SK-N-SH treated with all-trans-retinoic acid at 6 μM for 48 hours (cell line): Measurements from ENCODE around the gene SLC6A7.

Experiments
- ATAC-seq: fragments of 200-7000 bp; cut with Tn5 transposase; 3 replicates; pipeline ENCODE4 v1.9.1; 2020; ENCODE audit warnings: mild to moderate bottlenecking, moderate library complexity
- ARNTL ChIP-seq: fragments of 450-650 bp; formaldehyde crosslinking; IDR thresholded peaks from 2 replicates; pipeline ENCODE4 v1.5.0; 2020; ENCODE audit warnings: low read depth, mild to moderate bottlenecking, moderate library complexity, borderline replicate concordance
- BACH2 ChIP-seq: fragments of 250-450 bp; sonication (Bioruptor Pico); IDR thresholded peaks from 2 replicates; pipeline ENCODE4 v1.9.0; 2021; ENCODE audit warnings: mild to moderate bottlenecking, borderline replicate concordance
- CREB5 ChIP-seq: fragments of 250-450 bp; sonication (Bioruptor Pico); IDR thresholded peaks from 2 replicates; pipeline ENCODE4 v1.5.1; 2020; ENCODE audit warnings: low read depth, mild to moderate bottlenecking, moderate library complexity
- CSDC2 ChIP-seq: fragments of 250-450 bp; sonication (Bioruptor Pico); IDR thresholded peaks from 2 replicates; pipeline ENCODE4 v1.5.0; 2020; ENCODE audit warnings: mild to moderate bottlenecking, moderate library complexity
- CSRNP3 ChIP-seq: fragments of 250-450 bp; sonication (Bioruptor Pico); IDR thresholded peaks from 2 replicates; pipeline ENCODE4 v1.5.1; 2021; ENCODE audit warnings: mild to moderate bottlenecking, moderate library complexity
- GLIS3 ChIP-seq: fragments of 250-450 bp; sonication (Bioruptor Pico); IDR thresholded peaks from 2 replicates; pipeline ENCODE4 v1.5.0; 2020; ENCODE audit warnings: mild to moderate bottlenecking, moderate library complexity
- ISL1 ChIP-seq: fragments of 250-450 bp; sonication (Bioruptor Pico); IDR thresholded peaks from 2 replicates; pipeline ENCODE4 v2.1.2; 2022; ENCODE audit warnings: mild to moderate bottlenecking, moderate library complexity
- PATZ1 ChIP-seq: fragments of 250-450 bp; sonication (Bioruptor Pico); IDR thresholded peaks from 2 replicates; pipeline ENCODE4 v1.8.0; 2020; ENCODE audit warnings: mild to moderate bottlenecking, moderate library complexity, borderline replicate concordance
- PPARA ChIP-seq: fragments of 250-450 bp; sonication (Bioruptor Pico); IDR thresholded peaks from 2 replicates; pipeline ENCODE4 v1.5.0; 2020; ENCODE audit warnings: mild to moderate bottlenecking, borderline replicate concordance
- RARB ChIP-seq: fragments of 250-450 bp; sonication (Bioruptor Pico); IDR thresholded peaks from 2 replicates; pipeline ENCODE4 v1.8.0; 2021; ENCODE audit warnings: mild to moderate bottlenecking, moderate library complexity
- SNAI2 ChIP-seq: fragments of 250-450 bp; sonication (Bioruptor Pico); IDR thresholded peaks from 2 replicates; pipeline ENCODE4 v1.5.0; 2020; ENCODE audit warnings: mild to moderate bottlenecking, moderate library complexity
- TCF4 ChIP-seq: fragments of 250-450 bp; sonication (Bioruptor Pico); IDR thresholded peaks from 2 replicates; pipeline ENCODE4 v1.8.0; 2021; ENCODE audit warnings: mild to moderate bottlenecking, moderate library complexity, borderline replicate concordance
- ZC3H10 ChIP-seq: fragments of 250-450 bp; sonication (Bioruptor Pico); IDR thresholded peaks from 2 replicates; pipeline ENCODE4 v1.5.1; 2021; ENCODE audit warnings: mild to moderate bottlenecking, moderate library complexity
- ZFP3 ChIP-seq: fragments of 250-450 bp; sonication (Bioruptor Pico); IDR thresholded peaks from 2 replicates; pipeline ENCODE4 v1.5.0; 2020; ENCODE audit warnings: mild to moderate bottlenecking, moderate library complexity
- ZFP30 ChIP-seq: fragments of 450-650 bp; formaldehyde crosslinking; IDR thresholded peaks from 2 replicates; pipeline ENCODE4 v1.5.0; 2022; ENCODE audit warnings: mild to moderate bottlenecking, moderate library complexity
- ZNF8 ChIP-seq: fragments of 450-650 bp; formaldehyde crosslinking; IDR thresholded peaks from 2 replicates; pipeline ENCODE4 v1.5.0; 2020; ENCODE audit warnings: mild to moderate bottlenecking, moderate library complexity
- TF ChIP-seq, protein P1 (sequence below): fragments of 250-450 bp; sonication (Bioruptor Pico); IDR thresholded peaks from 2 replicates; pipeline ENCODE4 v1.8.0; 2021; ENCODE audit warnings: low read depth, mild to moderate bottlenecking, moderate library complexity, borderline replicate concordance
- TF ChIP-seq, protein P2 (sequence below): fragments of 250-450 bp; sonication (Bioruptor Pico); IDR thresholded peaks from 2 replicates; pipeline ENCODE4 v1.5.0; 2020; ENCODE audit warnings: mild to moderate bottlenecking, moderate library complexity

SLC6A7 gene

DNA sequence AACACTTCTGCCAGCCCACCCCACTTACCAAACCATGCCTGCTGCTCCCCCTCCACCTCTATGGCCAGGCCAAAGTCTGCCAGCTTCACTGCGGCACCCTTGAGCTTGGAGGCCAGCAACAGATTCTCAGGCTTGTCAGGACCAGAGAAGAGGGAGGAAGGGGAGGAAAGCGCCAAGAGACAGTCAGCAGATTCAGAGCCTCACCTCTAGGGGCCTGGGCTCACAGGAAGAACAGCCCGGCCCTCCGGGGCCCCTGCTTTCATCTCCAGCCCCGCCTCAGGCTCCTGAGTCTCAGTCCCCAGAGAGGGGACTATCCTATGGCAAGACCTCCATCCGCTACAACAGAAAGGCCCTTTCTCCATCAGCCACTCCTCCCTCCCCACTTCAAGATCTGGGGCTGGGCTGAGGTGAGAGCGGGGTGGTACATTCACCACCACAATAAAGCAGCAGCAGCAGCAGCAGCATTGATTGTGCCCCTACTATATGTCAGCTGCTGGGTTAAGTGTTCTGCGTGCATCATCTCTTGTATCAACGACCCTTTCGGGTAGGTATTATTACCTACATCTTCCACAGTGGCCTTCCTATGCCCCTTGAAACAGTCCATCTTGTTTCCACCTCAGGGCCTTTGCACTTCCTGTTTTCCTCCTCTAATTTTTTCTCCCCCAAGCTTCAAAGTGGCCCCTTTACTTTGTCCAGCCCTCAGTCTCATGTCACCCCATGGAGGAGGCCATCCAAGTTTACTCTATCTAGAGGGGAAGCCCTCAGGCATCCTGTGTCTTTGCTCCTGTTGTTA is 63.8 kb downstream of the SLC6A7 start:
- TF ChIP-seq ISL1 (CRISPR knock-in tag) (no peak), ZNF8 (CRISPR knock-in tag) (no peak), ZFP30 (CRISPR knock-in tag) (no peak), SNAI2 (CRISPR knock-in tag) (no peak), BACH2 (CRISPR knock-in tag) (no peak), CSRNP3 (CRISPR knock-in tag) (no peak), PPARA (CRISPR knock-in tag) (no peak), ARNTL (no peak), GLIS3 (CRISPR knock-in tag) (no peak), PATZ1 (no peak), TCF4 (CRISPR knock-in tag) (no peak), RARB (no peak), ZFP3 (CRISPR knock-in tag) (no peak), ZC3H10 (CRISPR knock-in tag) (no peak)
- no peak for ATAC-seq

- TF ChIP-seq BACH2 (CRISPR knock-in tag) (no peak), ZFP30 (CRISPR knock-in tag) (no peak), SNAI2 (CRISPR knock-in tag) (no peak), PATZ1 (no peak)
- ATAC-seq, result no peak
Observed at GRCh38 chr5:150254363-150254762, 64.5 kb downstream of the SLC6A7 start.

DNA sequence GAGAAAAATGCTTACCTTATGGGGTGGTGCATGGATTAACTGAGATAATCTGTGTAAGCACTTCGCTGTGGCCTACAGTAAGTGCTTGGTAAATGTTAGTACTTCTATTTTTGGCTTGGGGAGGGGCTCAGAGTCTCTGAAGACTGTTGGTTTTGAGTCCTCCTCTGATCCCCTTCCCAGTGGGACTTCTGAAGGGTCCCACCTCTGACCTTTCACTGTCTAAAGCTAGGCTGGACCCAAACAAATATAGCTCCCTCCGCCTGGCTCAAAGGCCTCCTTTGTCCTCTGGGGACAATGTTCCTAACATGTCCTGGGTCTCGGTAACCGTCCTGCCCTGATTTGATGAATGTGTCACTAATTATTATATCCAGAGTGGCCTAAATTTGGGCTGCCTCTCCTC is 64.9 kb downstream of the SLC6A7 start:
- no peak for TF ChIP-seq CREB5 (CRISPR knock-in tag)
- no peak for TF ChIP-seq PPARA (CRISPR knock-in tag)
- no peak for TF ChIP-seq ZFP30 (CRISPR knock-in tag)
- TF ChIP-seq CSDC2 (CRISPR knock-in tag), result no peak
- no peak for TF ChIP-seq CSRNP3 (CRISPR knock-in tag)
- TF ChIP-seq, protein P1, sequence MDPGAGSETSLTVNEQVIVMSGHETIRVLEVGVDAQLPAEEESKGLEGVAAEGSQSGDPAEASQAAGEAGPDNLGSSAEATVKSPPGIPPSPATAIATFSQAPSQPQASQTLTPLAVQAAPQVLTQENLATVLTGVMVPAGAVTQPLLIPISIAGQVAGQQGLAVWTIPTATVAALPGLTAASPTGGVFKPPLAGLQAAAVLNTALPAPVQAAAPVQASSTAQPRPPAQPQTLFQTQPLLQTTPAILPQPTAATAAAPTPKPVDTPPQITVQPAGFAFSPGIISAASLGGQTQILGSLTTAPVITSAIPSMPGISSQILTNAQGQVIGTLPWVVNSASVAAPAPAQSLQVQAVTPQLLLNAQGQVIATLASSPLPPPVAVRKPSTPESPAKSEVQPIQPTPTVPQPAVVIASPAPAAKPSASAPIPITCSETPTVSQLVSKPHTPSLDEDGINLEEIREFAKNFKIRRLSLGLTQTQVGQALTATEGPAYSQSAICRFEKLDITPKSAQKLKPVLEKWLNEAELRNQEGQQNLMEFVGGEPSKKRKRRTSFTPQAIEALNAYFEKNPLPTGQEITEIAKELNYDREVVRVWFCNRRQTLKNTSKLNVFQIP (CRISPR knock-in tag), result no peak
- no peak for TF ChIP-seq ZFP3 (CRISPR knock-in tag)
- TF ChIP-seq, protein P2, sequence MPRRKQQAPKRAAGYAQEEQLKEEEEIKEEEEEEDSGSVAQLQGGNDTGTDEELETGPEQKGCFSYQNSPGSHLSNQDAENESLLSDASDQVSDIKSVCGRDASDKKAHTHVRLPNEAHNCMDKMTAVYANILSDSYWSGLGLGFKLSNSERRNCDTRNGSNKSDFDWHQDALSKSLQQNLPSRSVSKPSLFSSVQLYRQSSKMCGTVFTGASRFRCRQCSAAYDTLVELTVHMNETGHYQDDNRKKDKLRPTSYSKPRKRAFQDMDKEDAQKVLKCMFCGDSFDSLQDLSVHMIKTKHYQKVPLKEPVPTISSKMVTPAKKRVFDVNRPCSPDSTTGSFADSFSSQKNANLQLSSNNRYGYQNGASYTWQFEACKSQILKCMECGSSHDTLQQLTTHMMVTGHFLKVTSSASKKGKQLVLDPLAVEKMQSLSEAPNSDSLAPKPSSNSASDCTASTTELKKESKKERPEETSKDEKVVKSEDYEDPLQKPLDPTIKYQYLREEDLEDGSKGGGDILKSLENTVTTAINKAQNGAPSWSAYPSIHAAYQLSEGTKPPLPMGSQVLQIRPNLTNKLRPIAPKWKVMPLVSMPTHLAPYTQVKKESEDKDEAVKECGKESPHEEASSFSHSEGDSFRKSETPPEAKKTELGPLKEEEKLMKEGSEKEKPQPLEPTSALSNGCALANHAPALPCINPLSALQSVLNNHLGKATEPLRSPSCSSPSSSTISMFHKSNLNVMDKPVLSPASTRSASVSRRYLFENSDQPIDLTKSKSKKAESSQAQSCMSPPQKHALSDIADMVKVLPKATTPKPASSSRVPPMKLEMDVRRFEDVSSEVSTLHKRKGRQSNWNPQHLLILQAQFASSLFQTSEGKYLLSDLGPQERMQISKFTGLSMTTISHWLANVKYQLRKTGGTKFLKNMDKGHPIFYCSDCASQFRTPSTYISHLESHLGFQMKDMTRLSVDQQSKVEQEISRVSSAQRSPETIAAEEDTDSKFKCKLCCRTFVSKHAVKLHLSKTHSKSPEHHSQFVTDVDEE (CRISPR knock-in tag), result no peak
- no peak for ATAC-seq
